MM.1S (cell line): ENCODE results near the gene FITM2.

Source experiments
- DNase-seq: peaks from one replicate; pipeline ENCODE4 v3.0.0-alpha.2; 2015
- H2AFZ ChIP-seq: fragments of 300-600 bp; sonication (generic); 2 replicates; pipeline ENCODE4 v1.6.0; 2016; ENCODE audit warnings: antibody characterized with exemption, low read length
- H3F3A ChIP-seq: fragments of 300-600 bp; sonication (generic); 2 replicates; pipeline ENCODE4 v1.6.1; 2016; ENCODE audit warnings: mild to moderate bottlenecking, antibody characterized with exemption, low read length, moderate library complexity, mixed read lengths; ENCODE audit not compliant: insufficient read depth
- H3K27ac ChIP-seq: fragments of 300-600 bp; sonication (generic); 2 replicates; pipeline ENCODE4 v1.5.1; 2016; ENCODE audit warnings: mild to moderate bottlenecking, low read length
- H3K27me3 ChIP-seq: fragments of 300-600 bp; sonication (generic); replicated peaks from 2 replicates; pipeline ENCODE4 v1.6.0; 2016; ENCODE audit warnings: low read length; ENCODE audit not compliant: insufficient read depth
- H3K36me3 ChIP-seq: fragments of 300-600 bp; sonication (generic); replicated peaks from 2 replicates; pipeline ENCODE4 v1.6.1; 2016; ENCODE audit warnings: mild to moderate bottlenecking, low read length, mixed read lengths; ENCODE audit not compliant: insufficient read depth
- H3K4me1 ChIP-seq: fragments of 300-600 bp; sonication (generic); 2 replicates; pipeline ENCODE4 v1.6.1; 2016; ENCODE audit warnings: low read length, mixed read lengths
- H3K4me2 ChIP-seq: fragments of 300-600 bp; sonication (generic); 2 replicates; pipeline ENCODE4 v1.6.0; 2016; ENCODE audit warnings: low read depth, low read length
- H3K4me3 ChIP-seq: fragments of 300-600 bp; sonication (generic); 2 replicates; pipeline ENCODE4 v1.5.1; 2016; ENCODE audit warnings: low read length, mixed read lengths
- H3K79me2 ChIP-seq: fragments of 300-600 bp; sonication (generic); 2 replicates; pipeline ENCODE4 v1.6.1; 2016; ENCODE audit warnings: mixed run types, low read length, mixed read lengths
- H3K9ac ChIP-seq: fragments of 300-600 bp; sonication (generic); 2 replicates; pipeline ENCODE4 v1.6.1; 2016; ENCODE audit warnings: low read length, mixed read lengths
- H3K9me2 ChIP-seq: fragments of 300-600 bp; sonication (generic); replicated peaks from 2 replicates; pipeline ENCODE4 v1.6.1; 2016; ENCODE audit warnings: mild to moderate bottlenecking, low read length, mixed read lengths; ENCODE audit not compliant: insufficient read depth
- H3K9me3 ChIP-seq: fragments of 300-600 bp; sonication (generic); replicated peaks from 2 replicates; pipeline ENCODE4 v1.6.1; 2016; ENCODE audit warnings: mild to moderate bottlenecking, low read length, mixed read lengths; ENCODE audit not compliant: insufficient read depth
- H4K20me1 ChIP-seq: fragments of 300-600 bp; sonication (generic); 2 replicates; pipeline ENCODE4 v1.6.1; 2016; ENCODE audit warnings: mild to moderate bottlenecking, low read length, moderate library complexity, mixed read lengths; ENCODE audit not compliant: insufficient read depth
- EZH2 ChIP-seq: fragments of 300-600 bp; sonication (generic); optimal IDR thresholded peaks from 2 replicates; pipeline ENCODE3; 2017; ENCODE audit warnings: low read depth, mild to moderate bottlenecking, antibody characterized with exemption, low read length, mixed read lengths
- EZH2phosphoT487 ChIP-seq: fragments of 300-600 bp; sonication (generic); IDR thresholded peaks from 2 replicates; pipeline ENCODE4 v1.6.1; 2018; ENCODE audit warnings: antibody characterized with exemption, low read length
- TF ChIP-seq, protein P1 (sequence below): fragments of 300-600 bp; sonication (generic); IDR thresholded peaks from 2 replicates; pipeline ENCODE4 v1.5.1; 2016; ENCODE audit warnings: antibody characterized with exemption, low read length, mixed read lengths

Gene FITM2

DNA sequence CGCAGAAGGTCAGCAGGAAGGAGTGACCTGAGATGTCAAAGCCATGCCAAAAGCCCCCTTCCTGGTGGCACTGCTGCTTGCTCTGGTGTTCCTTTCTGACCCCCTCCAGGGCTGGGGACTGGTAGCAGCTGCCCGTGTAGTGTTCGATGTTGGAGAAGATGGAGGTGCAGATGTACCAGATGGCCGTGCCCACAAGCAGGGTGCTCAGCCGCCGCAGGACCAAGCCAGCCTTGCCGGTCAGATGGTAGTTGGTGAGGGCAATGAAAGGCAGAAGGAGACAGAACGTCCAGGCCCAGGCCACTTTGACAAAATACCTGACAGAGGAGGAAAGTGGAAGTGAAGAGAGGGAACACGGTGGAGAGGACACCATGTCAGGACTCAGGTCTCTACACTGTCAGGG, 4.1 kb downstream of the FITM2 start:
- H4K20me1 ChIP-seq: no peaks in the 10 kb centered on the region
- no peaks in the 10 kb centered on the region for H3K9me2 ChIP-seq
- no peak for TF ChIP-seq EZH2
- TF ChIP-seq, protein P1, sequence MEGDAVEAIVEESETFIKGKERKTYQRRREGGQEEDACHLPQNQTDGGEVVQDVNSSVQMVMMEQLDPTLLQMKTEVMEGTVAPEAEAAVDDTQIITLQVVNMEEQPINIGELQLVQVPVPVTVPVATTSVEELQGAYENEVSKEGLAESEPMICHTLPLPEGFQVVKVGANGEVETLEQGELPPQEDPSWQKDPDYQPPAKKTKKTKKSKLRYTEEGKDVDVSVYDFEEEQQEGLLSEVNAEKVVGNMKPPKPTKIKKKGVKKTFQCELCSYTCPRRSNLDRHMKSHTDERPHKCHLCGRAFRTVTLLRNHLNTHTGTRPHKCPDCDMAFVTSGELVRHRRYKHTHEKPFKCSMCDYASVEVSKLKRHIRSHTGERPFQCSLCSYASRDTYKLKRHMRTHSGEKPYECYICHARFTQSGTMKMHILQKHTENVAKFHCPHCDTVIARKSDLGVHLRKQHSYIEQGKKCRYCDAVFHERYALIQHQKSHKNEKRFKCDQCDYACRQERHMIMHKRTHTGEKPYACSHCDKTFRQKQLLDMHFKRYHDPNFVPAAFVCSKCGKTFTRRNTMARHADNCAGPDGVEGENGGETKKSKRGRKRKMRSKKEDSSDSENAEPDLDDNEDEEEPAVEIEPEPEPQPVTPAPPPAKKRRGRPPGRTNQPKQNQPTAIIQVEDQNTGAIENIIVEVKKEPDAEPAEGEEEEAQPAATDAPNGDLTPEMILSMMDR: no peak
- TF ChIP-seq EZH2phosphoT487: no peak
- H3K36me3 ChIP-seq: no peaks in the 10 kb centered on the region
- no peak overlapping the region for H3K4me2 ChIP-seq
- peaks cover 26% of the 10 kb centered on the region for H3K79me2 ChIP-seq
- H3K4me1 ChIP-seq: no peaks in the 10 kb centered on the region
- no peak overlapping the region for H3K9ac ChIP-seq
- no peak overlapping the region for H2AFZ ChIP-seq
- no peaks in the 10 kb centered on the region for H3K9me3 ChIP-seq
- no peak overlapping the region for H3K27ac ChIP-seq
- H3F3A ChIP-seq: no peaks in the 10 kb centered on the region
- no peak overlapping the region for H3K4me3 ChIP-seq
- H3K27me3 ChIP-seq: no peaks in the 10 kb centered on the region
- no peak for DNase-seq

DNA sequence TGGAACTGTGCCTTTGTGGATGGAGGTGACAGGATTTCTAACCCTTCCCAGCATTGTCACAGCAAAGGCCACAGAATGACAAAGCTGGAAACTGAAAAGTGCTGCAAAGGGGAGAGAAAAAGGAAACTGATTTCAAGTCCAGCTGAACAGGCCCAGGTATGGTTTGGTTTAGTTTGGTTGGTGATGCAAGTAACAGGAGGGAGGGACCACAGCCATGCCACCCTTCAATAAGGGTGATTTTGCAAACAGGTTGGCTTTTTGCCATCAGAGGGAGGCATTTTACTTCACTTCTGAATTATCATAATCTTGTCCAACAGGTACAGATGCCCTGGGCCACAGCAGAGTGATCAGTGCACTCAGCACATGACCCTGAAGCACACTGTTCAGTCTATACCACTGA, 6.6 kb downstream of the FITM2 start:
- Histone ChIP-seq H3K9ac (no peak overlapping the region), H3K79me2 (peaks cover 11% of the 10 kb centered on the region), H3K4me2 (no peak overlapping the region), H2AFZ (no peak overlapping the region), H3K9me3 (no peaks in the 10 kb centered on the region), H4K20me1 (no peaks in the 10 kb centered on the region), H3F3A (no peaks in the 10 kb centered on the region), H3K27ac (no peak overlapping the region), H3K27me3 (no peaks in the 10 kb centered on the region), H3K9me2 (no peaks in the 10 kb centered on the region), H3K4me3 (no peak overlapping the region), H3K4me1 (no peaks in the 10 kb centered on the region), H3K36me3 (no peaks in the 10 kb centered on the region)
- no peak for TF ChIP-seq EZH2phosphoT487
- TF ChIP-seq, protein P1: no peak
- no peak for TF ChIP-seq EZH2
- no peak for DNase-seq

DNA sequence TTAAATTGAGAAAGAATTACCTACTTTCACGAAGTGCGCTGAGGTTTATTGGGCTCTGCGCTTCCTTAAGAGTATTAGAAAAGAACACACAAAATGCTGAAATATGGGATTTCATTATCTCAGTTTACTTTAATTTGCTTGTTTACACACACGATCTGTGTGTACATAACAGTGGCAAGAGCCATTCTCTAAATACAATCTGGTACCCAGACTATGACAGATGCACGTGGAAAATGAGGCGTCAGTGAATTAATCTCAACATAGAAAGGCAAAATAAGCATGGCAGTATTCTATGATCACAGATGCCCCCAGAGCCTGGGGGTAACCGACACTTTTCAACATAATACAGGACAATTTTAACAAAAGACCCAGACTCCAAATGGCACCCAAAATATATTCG, 8.3 kb downstream of the FITM2 start:
- no peak overlapping the region for H3K4me3 ChIP-seq
- H4K20me1 ChIP-seq: no peaks in the 10 kb centered on the region
- no peaks in the 10 kb centered on the region for H3K9me3 ChIP-seq
- H3F3A ChIP-seq: no peaks in the 10 kb centered on the region
- H3K36me3 ChIP-seq: no peaks in the 10 kb centered on the region
- H3K79me2 ChIP-seq: no peaks in the 10 kb centered on the region; the same call in 1 of the 2 replicates
- H3K4me2 ChIP-seq: no peak overlapping the region
- TF ChIP-seq EZH2phosphoT487 (no peak), EZH2 (no peak)
- TF ChIP-seq, protein P1: no peak
- no peak overlapping the region for H3K27ac ChIP-seq
- no peaks in the 10 kb centered on the region for H3K27me3 ChIP-seq
- no peak for DNase-seq
- H2AFZ ChIP-seq: no peak overlapping the region
- no peak overlapping the region for H3K9ac ChIP-seq
- no peaks in the 10 kb centered on the region for H3K4me1 ChIP-seq
- H3K9me2 ChIP-seq: no peaks in the 10 kb centered on the region
